ENCODE measurements around the gene MYOG. TPM values are rescaled to one million over a fixed set of nuclear protein-coding genes. Genes with fewer than 3 reads are reported as not detected.

Gene MYOG
- total RNA-seq, 1 experiment from 2014 or later: not detected

DNA sequence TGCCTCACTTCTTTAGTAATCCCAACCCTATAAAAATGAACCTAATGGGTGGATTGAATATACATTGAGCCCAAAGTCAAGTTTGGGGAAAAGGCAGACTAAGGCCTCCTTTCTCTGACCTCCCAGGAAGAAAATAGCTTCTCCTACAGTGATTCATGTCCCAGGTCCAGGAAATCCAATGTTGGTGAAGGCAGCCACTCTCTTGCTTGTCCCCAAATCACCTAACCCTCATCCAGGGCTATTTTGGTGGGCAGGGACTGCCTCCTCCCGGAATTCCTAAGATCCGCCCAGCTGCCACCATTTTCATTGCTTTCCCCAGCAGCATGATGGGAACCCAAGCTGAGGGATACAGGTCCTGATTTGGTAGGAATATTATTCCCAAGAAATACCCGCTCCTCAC, 8.4 kb downstream of the MYOG start:
- Mint-ChIP-seq H3K9me3 (ENCODE audit: unreplicated experiment) (no peaks in the 10 kb centered on the region), H3K4me3 (ENCODE audit: unreplicated experiment) (no peak overlapping the region), H3K4me1 (ENCODE audit: low read depth, unreplicated experiment) (no peaks in the 10 kb centered on the region), H3K27ac (ENCODE audit: unreplicated experiment) (no peak overlapping the region), H3K27me3 (ENCODE audit: insufficient read depth, unreplicated experiment) (no peaks in the 10 kb centered on the region), H3K36me3 (ENCODE audit: insufficient read depth, unreplicated experiment) (no peaks in the 10 kb centered on the region)
- no peaks in the 10 kb centered on the region for H3K9me3 ChIP-seq
- intact Hi-C loops (cut with micrococcal nuclease; ENCODE audit: unreplicated experiment): no loop called here
- H3K4me3 ChIP-seq (ENCODE audit: low read depth, low read length): no peak overlapping the region
- no peaks in the 10 kb centered on the region for H3K27me3 ChIP-seq (replicated peaks; ENCODE audit: control insufficient read depth, insufficient read depth, low read length)
- no peaks in the 10 kb centered on the region for H3K4me1 ChIP-seq
- H3K36me3 ChIP-seq (ENCODE audit: control insufficient read depth, insufficient read depth, low read length): peaks cover 1% of the 10 kb centered on the region; the same call in 1 of the 2 replicates
- TF ChIP-seq, protein P1, sequence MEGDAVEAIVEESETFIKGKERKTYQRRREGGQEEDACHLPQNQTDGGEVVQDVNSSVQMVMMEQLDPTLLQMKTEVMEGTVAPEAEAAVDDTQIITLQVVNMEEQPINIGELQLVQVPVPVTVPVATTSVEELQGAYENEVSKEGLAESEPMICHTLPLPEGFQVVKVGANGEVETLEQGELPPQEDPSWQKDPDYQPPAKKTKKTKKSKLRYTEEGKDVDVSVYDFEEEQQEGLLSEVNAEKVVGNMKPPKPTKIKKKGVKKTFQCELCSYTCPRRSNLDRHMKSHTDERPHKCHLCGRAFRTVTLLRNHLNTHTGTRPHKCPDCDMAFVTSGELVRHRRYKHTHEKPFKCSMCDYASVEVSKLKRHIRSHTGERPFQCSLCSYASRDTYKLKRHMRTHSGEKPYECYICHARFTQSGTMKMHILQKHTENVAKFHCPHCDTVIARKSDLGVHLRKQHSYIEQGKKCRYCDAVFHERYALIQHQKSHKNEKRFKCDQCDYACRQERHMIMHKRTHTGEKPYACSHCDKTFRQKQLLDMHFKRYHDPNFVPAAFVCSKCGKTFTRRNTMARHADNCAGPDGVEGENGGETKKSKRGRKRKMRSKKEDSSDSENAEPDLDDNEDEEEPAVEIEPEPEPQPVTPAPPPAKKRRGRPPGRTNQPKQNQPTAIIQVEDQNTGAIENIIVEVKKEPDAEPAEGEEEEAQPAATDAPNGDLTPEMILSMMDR (IDR thresholded peaks at IDR 0.05; ENCODE audit: insufficient read depth in 1 of 2, low read depth in 1 of 2, low read length in 1 of 2, severe bottlenecking in 1 of 2, unreplicated experiment in 1 of 2): no peak
- no TSS peak for BruUV-seq (replicated peaks)
- DNase-seq: no peak
- ChIA-PET CTCF (no interaction called here), POLR2A (no interaction called here)

DNA sequence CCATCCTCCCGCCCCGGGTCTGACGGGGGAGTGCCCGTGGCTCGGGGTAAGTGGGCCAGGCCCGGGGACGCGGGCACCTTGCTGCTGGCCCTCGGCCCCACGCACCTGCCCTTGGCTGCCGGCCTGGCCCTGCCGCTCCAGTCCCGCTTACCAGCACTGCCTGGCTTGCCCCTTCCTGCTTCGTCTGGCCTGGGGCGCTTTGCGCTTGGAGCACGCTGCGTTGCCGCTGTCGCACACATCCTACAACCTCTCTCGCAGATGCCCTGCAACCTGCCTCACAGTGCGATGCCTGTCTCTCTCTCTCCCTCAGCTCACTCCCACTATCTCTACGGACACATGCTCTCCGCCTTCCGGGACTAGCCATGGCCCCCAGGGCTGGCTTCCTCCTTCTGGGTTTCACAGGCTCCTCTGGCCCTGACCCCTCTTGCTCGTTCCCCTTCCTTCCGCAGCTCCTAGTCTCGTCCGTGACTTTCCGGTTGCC, 9.7 kb downstream of the MYOG start:
- POLR2A ChIA-PET: no interaction called here
- Mint-ChIP-seq H3K4me3 (ENCODE audit: unreplicated experiment) (no peak overlapping the region), H3K4me1 (ENCODE audit: low read depth, unreplicated experiment) (no peaks in the 10 kb centered on the region), H3K27me3 (ENCODE audit: insufficient read depth, unreplicated experiment) (no peaks in the 10 kb centered on the region), H3K36me3 (ENCODE audit: insufficient read depth, unreplicated experiment) (no peaks in the 10 kb centered on the region), H3K27ac (ENCODE audit: unreplicated experiment) (no peak overlapping the region), H3K9me3 (ENCODE audit: unreplicated experiment) (no peaks in the 10 kb centered on the region)
- H3K4me3 ChIP-seq (ENCODE audit: low read depth, low read length): no peak overlapping the region
- BruUV-seq (replicated peaks): no TSS peak
- DNase-seq: no peak
- H3K27me3 ChIP-seq (replicated peaks; ENCODE audit: control insufficient read depth, insufficient read depth, low read length): no peaks in the 10 kb centered on the region
- intact Hi-C loops (cut with micrococcal nuclease; ENCODE audit: unreplicated experiment): no loop called here
- TF ChIP-seq, protein P1 (IDR thresholded peaks at IDR 0.05; ENCODE audit: insufficient read depth in 1 of 2, low read depth in 1 of 2, low read length in 1 of 2, severe bottlenecking in 1 of 2, unreplicated experiment in 1 of 2): no peak
- H3K36me3 ChIP-seq (ENCODE audit: control insufficient read depth, insufficient read depth, low read length): peaks cover 1% of the 10 kb centered on the region; the same call in 1 of the 2 replicates
- no peaks in the 10 kb centered on the region for H3K9me3 ChIP-seq
- CTCF ChIA-PET: no interaction called here
- no peaks in the 10 kb centered on the region for H3K4me1 ChIP-seq

DNA sequence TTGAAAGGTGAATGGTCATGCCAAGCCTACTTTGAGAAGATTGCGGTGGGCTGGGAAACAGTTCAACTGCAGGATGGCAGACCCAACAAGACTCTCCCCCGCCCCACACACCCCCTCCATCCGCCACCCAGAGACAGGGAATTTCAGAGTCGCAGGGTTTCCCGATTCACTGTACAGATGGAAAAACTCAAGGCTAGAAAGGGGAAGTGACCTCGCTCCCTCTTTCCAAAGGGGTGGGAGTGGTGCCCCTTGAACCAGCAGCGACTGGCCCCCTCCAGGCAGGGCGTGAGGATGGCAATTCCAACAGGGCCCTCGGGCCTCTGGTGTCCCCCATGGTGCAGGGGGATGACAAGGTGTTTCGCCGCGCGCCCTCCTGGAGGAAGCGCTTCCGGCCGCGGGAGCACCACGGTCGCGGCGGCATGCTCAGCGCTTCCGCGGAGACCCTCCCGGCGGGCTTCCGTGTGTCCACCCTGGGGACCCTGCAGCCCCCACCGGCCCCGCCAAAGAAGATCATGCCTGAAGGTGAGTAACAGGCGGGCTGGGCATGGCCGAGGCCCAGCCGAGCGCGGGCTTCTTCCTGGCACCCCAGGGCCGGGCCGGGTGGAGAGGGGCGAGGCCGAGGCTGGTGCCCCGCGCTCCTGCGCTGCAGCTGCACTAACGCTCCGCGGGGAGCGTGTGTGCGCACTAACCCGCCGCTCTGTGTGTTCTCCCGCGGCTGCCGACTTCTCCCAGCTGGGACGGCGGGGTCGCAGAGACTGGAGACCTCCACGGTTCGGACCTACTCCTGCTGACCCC, 10.4 kb downstream of the MYOG start:
- intact Hi-C loops (cut with micrococcal nuclease; ENCODE audit: unreplicated experiment): no loop called here
- H3K4me3 Mint-ChIP-seq (ENCODE audit: unreplicated experiment): no peak overlapping the region
- Histone ChIP-seq H3K9me3 (no peaks in the 10 kb centered on the region), H3K27me3 (replicated peaks; ENCODE audit: control insufficient read depth, insufficient read depth, low read length) (no peaks in the 10 kb centered on the region), H3K4me3 (ENCODE audit: low read depth, low read length) (no peak overlapping the region), H3K36me3 (ENCODE audit: control insufficient read depth, insufficient read depth, low read length) (peaks cover 1% of the 10 kb centered on the region; the same call in 1 of the 2 replicates), H3K4me1 (no peaks in the 10 kb centered on the region)
- H3K27me3 Mint-ChIP-seq (ENCODE audit: insufficient read depth, unreplicated experiment): no peaks in the 10 kb centered on the region
- TF ChIP-seq, protein P1 (IDR thresholded peaks at IDR 0.05; ENCODE audit: insufficient read depth in 1 of 2, low read depth in 1 of 2, low read length in 1 of 2, severe bottlenecking in 1 of 2, unreplicated experiment in 1 of 2): no peak
- H3K36me3 Mint-ChIP-seq (ENCODE audit: insufficient read depth, unreplicated experiment): no peaks in the 10 kb centered on the region
- ChIA-PET POLR2A (no interaction called here), CTCF (no interaction called here)
- H3K9me3 Mint-ChIP-seq (ENCODE audit: unreplicated experiment): no peaks in the 10 kb centered on the region
- no TSS peak for BruUV-seq (replicated peaks)
- no peak overlapping the region for H3K27ac Mint-ChIP-seq (ENCODE audit: unreplicated experiment)
- H3K4me1 Mint-ChIP-seq (ENCODE audit: low read depth, unreplicated experiment): no peaks in the 10 kb centered on the region
- no peak for DNase-seq

All from Caco-2 (cell line).